Keratinocyte (primary cell): ENCODE measurements around the gene FAM136A. TPM values are rescaled to one million over a fixed set of nuclear protein-coding genes. Genes with fewer than 3 reads are reported as not detected.

Experiments used
- DNase-seq: peaks from one replicate; pipeline ENCODE4 v3.0.0-alpha.2; 2011; ENCODE audit warnings: low read depth, missing footprints, low spot score
- FAIRE-seq: peaks from 2 replicates; lab custom pipeline; 2011; peaks lifted over from hg19 to GRCh38; lab: Jason Lieb, UNC
- H2AFZ ChIP-seq: 2 replicates; pipeline ENCODE4 v1.6.0; 2012; ENCODE audit warnings: low read length, control low read depth, inconsistent platforms; ENCODE audit not compliant: control insufficient read depth
- H3K27ac ChIP-seq: 2 replicates; pipeline ENCODE4 v1.5.1; 2011; ENCODE audit warnings: low read length; ENCODE audit not compliant: control insufficient read depth, insufficient read depth
- H3K27me3 ChIP-seq: 3 replicates; pipeline ENCODE4 v1.6.0; 2011; ENCODE audit warnings: low read length; ENCODE audit not compliant: control insufficient read depth, insufficient read depth; ENCODE audit errors: extremely low read depth
- H3K36me3 ChIP-seq, 2 experiments: 2 replicates in 1 of 2; 3 replicates in 1 of 2; pipeline ENCODE4 v1.5.1; 2011; ENCODE audit warnings: low read length in 2 of 2, mild to moderate bottlenecking in 1 of 2; ENCODE audit not compliant: control insufficient read depth in 2 of 2, insufficient read depth in 2 of 2; ENCODE audit errors: extremely low read depth in 1 of 2
- H3K4me1 ChIP-seq: 3 replicates; pipeline ENCODE4 v1.5.1; 2011; ENCODE audit warnings: low read length; ENCODE audit not compliant: control insufficient read depth, insufficient read depth; ENCODE audit errors: extremely low read depth
- H3K4me2 ChIP-seq: 3 replicates; pipeline ENCODE4 v1.6.0; 2011; ENCODE audit warnings: low read depth, low read length; ENCODE audit not compliant: control insufficient read depth, insufficient read depth; ENCODE audit errors: extremely low read depth
- H3K4me3 ChIP-seq, 3 experiments: fragments of 200-600 bp in 1 of 3; sonication (generic) in 1 of 3; 2 replicates in 2 of 3; 3 replicates in 1 of 3; pipeline ENCODE4 v1.5.1; 2011 to 2016; ENCODE audit warnings: low read length in 3 of 3, mild to moderate bottlenecking in 3 of 3, control low read depth in 2 of 3, inconsistent platforms in 1 of 3, low read depth in 1 of 3, mixed read lengths in 1 of 3, mixed run types in 1 of 3, moderate library complexity in 1 of 3; ENCODE audit not compliant: control insufficient read depth in 2 of 3, insufficient read depth in 2 of 3; ENCODE audit errors: extremely low read depth in 1 of 3
- H3K79me2 ChIP-seq: 2 replicates; pipeline ENCODE4 v1.6.0; 2012; ENCODE audit warnings: low read length; ENCODE audit not compliant: control insufficient read depth, insufficient read depth
- H3K9ac ChIP-seq: 3 replicates; pipeline ENCODE4 v1.6.0; 2011; ENCODE audit warnings: low read length; ENCODE audit not compliant: control insufficient read depth, insufficient read depth; ENCODE audit errors: extremely low read depth
- H3K9me1 ChIP-seq: 3 replicates; pipeline ENCODE4 v1.6.0; 2011; ENCODE audit warnings: low read length; ENCODE audit not compliant: control insufficient read depth, insufficient read depth; ENCODE audit errors: extremely low read depth
- H3K9me3 ChIP-seq: 2 replicates; pipeline ENCODE4 v1.5.1; 2012; ENCODE audit warnings: low read depth, low read length; ENCODE audit not compliant: control insufficient read depth
- H4K20me1 ChIP-seq: 3 replicates; pipeline ENCODE4 v1.6.0; 2011; ENCODE audit warnings: low read length; ENCODE audit not compliant: control insufficient read depth, insufficient read depth; ENCODE audit errors: extremely low read depth
- EZH2 ChIP-seq: IDR thresholded peaks from one replicate; pipeline ENCODE4 v1.6.1; 2012; ENCODE audit warnings: inconsistent platforms, mild to moderate bottlenecking, low read length, moderate library complexity
- dilution Hi-C: fragments of 300-500 bp; cut with MboI; formaldehyde crosslinking; loops from one replicate; pipeline ENCODE4 v1.7.0; 2020; ENCODE audit warnings: low sequenced_read_pairs; ENCODE audit not compliant: extremely low pct_ligation_motif_present
- polyA plus RNA-seq, 5 experiments: library from polyadenylated mRNA; depleted of rRNA in 3 of 5; stranded (reverse) in 3 of 5; stranded (forward) in 1 of 5; unstranded in 1 of 5; fragments of >200 nt; gene quantifications; 1 replicate in 1 of 5; 2 replicates in 3 of 5; 3 replicates in 1 of 5; pipeline versions ENCODE4 v1.2.1 to v1.2.3, GENCODE V29; 2011 to 2012; ENCODE audit warnings: missing spikeins in 2 of 5, low read depth in 1 of 5, low replicate concordance in 1 of 5
- TF ChIP-seq, protein P1 (sequence below), 3 experiments: IDR thresholded peaks in 1 of 3; conservative IDR thresholded peaks in 1 of 3; optimal IDR thresholded peaks in 1 of 3; 2 replicates in 2 of 3; 3 replicates in 1 of 3; pipeline versions ENCODE3 to v1.5.1; 2011; ENCODE audit warnings: low read length in 3 of 3, mild to moderate bottlenecking in 3 of 3, moderate library complexity in 2 of 3, control low read depth in 1 of 3, inconsistent platforms in 1 of 3; ENCODE audit not compliant: insufficient read depth in 2 of 3; ENCODE audit errors: extremely low read depth in 1 of 3

Gene FAM136A
- polyA plus RNA-seq, 1 donor (not counting 4 experiments of a cell fraction or from before 2014, with no cell fraction given): 35.8 TPM

DNA sequence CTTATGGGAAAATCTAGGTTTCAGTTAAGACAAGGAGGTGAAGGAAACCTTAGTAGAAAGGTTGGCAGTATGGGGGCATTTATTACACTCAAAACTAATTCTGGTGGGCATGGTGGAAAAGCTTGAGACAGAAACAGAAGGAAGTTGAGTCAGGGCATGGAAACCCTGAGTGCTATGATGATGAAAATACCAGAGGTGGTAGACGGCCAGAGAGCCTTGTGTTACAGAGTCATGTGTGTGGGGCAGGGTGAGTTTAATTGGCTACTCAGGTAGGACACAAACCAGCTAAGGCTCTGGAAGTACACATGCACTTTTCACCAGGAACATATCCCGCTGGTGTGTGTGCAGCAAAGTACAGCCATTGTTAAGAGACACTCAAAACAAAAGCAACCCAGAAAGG is 20.7 kb upstream of the FAM136A start:
- no peak for TF ChIP-seq EZH2
- TF ChIP-seq, protein P1, sequence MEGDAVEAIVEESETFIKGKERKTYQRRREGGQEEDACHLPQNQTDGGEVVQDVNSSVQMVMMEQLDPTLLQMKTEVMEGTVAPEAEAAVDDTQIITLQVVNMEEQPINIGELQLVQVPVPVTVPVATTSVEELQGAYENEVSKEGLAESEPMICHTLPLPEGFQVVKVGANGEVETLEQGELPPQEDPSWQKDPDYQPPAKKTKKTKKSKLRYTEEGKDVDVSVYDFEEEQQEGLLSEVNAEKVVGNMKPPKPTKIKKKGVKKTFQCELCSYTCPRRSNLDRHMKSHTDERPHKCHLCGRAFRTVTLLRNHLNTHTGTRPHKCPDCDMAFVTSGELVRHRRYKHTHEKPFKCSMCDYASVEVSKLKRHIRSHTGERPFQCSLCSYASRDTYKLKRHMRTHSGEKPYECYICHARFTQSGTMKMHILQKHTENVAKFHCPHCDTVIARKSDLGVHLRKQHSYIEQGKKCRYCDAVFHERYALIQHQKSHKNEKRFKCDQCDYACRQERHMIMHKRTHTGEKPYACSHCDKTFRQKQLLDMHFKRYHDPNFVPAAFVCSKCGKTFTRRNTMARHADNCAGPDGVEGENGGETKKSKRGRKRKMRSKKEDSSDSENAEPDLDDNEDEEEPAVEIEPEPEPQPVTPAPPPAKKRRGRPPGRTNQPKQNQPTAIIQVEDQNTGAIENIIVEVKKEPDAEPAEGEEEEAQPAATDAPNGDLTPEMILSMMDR (optimal IDR thresholded peaks at IDR 0.05 in 1 of 3, IDR thresholded peaks at IDR 0.05 in 1 of 3, conservative IDR thresholded peaks at IDR 0.05 in 1 of 3; ENCODE audit: extremely low read depth in 1 of 3, insufficient read depth in 2 of 3, low read length in 3 of 3): no peak
- Histone ChIP-seq H3K27me3 (no peaks in the 10 kb centered on the region), H3K9me3 (no peaks in the 10 kb centered on the region), H3K36me3 (no peaks in the 10 kb centered on the region), H3K9ac (no peak overlapping the region), H3K9me1 (no peaks in the 10 kb centered on the region), H3K4me1 (no peaks in the 10 kb centered on the region), H4K20me1 (no peaks in the 10 kb centered on the region), H3K4me2 (no peak overlapping the region), H3K4me3 (no peak overlapping the region), H3K79me2 (no peaks in the 10 kb centered on the region), H2AFZ (no peak overlapping the region), H3K27ac (no peak overlapping the region)
- dilution Hi-C loops: loop anchor here (25.0 kb wide), 2 partner anchors 315 to 465 kb away; partner anchors contain the start of gene FIGLA
- DNase-seq: no peak
- FAIRE-seq: no peak

DNA sequence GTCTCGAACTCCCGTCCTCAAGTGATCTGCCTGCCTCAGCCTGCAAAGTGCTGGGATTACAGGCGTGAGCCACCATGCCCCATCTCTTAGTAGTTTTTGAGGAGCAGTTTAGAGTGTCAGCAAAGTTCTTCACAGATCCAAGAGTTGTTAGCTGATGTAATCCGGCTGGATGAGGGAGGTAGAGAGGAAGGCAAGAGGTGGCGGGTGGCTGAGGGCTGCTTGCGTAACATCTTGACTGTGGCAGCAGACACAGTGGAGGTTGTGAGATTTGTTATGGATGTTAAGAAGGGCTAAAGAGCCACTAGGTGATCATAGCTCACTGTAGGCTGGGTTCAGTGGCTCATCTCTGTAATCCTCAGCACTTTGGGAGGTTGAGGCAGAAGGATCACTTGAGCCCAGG is 19.5 kb upstream of the FAM136A start:
- no peaks in the 10 kb centered on the region for H3K9me3 ChIP-seq
- no peaks in the 10 kb centered on the region for H3K79me2 ChIP-seq
- DNase-seq (no peak), FAIRE-seq (no peak)
- H3K4me2 ChIP-seq: no peak overlapping the region
- no peaks in the 10 kb centered on the region for H4K20me1 ChIP-seq
- no peaks in the 10 kb centered on the region for H3K36me3 ChIP-seq
- no peaks in the 10 kb centered on the region for H3K27me3 ChIP-seq
- H3K9me1 ChIP-seq: no peaks in the 10 kb centered on the region
- no peak overlapping the region for H3K27ac ChIP-seq
- no peak overlapping the region for H3K9ac ChIP-seq
- TF ChIP-seq, protein P1 (optimal IDR thresholded peaks at IDR 0.05 in 1 of 3, IDR thresholded peaks at IDR 0.05 in 1 of 3, conservative IDR thresholded peaks at IDR 0.05 in 1 of 3; ENCODE audit: extremely low read depth in 1 of 3, insufficient read depth in 2 of 3, low read length in 3 of 3): no peak
- no peak for TF ChIP-seq EZH2
- dilution Hi-C loops: loop anchor here (25.0 kb wide), 2 partner anchors 316 to 466 kb away; partner anchors contain the start of gene FIGLA
- H3K4me3 ChIP-seq: no peak overlapping the region
- no peaks in the 10 kb centered on the region for H3K4me1 ChIP-seq
- H2AFZ ChIP-seq: no peak overlapping the region
